Fibroblast of pulmonary artery (primary cell): Measurements from ENCODE around the gene COL2A1.

Source experiments
- DNase-seq: peaks from one replicate; pipeline ENCODE4 v3.0.0-alpha.2; 2010; ENCODE audit warnings: low read depth
- H3K4me3 ChIP-seq: replicated peaks from 2 replicates; pipeline ENCODE4 v1.5.1; 2011; ENCODE audit warnings: low read depth, mild to moderate bottlenecking, control low read depth, low read length, moderate library complexity
- TF ChIP-seq, protein P1 (sequence below): IDR thresholded peaks from 2 replicates; pipeline ENCODE4 v1.5.1; 2011; ENCODE audit warnings: mild to moderate bottlenecking, control low read depth, low read length, inconsistent platforms; ENCODE audit errors: missing control alignments

COL2A1 gene

DNA sequence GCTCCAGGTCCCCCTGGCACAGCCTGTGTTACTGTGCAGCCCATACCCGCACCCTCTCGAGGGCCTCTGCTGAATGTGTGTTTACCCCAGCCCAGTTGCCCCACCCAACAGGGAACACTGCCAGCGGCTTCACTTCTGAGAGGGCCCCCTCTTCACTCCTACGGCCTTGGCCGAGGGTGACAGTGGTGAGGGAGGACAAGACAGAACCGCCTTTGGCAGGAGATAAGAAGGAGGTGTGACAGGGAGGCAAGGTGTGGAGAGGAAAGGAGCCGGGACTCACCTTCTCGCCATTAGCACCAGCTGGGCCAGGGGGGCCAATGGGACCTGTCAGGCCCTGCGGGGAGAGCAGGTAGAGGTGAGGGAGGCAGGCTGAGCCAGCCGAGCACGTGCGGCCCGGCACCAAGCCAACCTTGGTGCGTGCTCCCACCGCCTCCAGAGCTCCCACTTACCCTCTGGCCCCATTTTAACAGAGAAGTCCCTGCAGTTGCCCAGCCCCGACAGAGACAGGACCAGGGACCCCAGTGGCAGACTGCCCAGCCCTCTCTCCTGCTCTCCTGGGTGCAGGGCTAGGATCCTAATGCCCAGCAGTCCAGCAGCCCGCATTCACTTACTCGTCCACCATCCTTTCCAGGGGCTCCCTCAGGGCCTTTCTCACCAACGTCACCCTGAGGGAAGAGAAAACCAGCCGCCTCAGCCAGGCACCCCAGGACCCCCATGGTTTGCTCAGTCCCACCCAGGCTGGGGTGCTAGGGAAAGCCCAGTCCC, 22.6 kb downstream of the COL2A1 start:
- no peak for DNase-seq
- TF ChIP-seq, protein P1, sequence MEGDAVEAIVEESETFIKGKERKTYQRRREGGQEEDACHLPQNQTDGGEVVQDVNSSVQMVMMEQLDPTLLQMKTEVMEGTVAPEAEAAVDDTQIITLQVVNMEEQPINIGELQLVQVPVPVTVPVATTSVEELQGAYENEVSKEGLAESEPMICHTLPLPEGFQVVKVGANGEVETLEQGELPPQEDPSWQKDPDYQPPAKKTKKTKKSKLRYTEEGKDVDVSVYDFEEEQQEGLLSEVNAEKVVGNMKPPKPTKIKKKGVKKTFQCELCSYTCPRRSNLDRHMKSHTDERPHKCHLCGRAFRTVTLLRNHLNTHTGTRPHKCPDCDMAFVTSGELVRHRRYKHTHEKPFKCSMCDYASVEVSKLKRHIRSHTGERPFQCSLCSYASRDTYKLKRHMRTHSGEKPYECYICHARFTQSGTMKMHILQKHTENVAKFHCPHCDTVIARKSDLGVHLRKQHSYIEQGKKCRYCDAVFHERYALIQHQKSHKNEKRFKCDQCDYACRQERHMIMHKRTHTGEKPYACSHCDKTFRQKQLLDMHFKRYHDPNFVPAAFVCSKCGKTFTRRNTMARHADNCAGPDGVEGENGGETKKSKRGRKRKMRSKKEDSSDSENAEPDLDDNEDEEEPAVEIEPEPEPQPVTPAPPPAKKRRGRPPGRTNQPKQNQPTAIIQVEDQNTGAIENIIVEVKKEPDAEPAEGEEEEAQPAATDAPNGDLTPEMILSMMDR = no peak
- no peak overlapping the region for H3K4me3 ChIP-seq

DNA sequence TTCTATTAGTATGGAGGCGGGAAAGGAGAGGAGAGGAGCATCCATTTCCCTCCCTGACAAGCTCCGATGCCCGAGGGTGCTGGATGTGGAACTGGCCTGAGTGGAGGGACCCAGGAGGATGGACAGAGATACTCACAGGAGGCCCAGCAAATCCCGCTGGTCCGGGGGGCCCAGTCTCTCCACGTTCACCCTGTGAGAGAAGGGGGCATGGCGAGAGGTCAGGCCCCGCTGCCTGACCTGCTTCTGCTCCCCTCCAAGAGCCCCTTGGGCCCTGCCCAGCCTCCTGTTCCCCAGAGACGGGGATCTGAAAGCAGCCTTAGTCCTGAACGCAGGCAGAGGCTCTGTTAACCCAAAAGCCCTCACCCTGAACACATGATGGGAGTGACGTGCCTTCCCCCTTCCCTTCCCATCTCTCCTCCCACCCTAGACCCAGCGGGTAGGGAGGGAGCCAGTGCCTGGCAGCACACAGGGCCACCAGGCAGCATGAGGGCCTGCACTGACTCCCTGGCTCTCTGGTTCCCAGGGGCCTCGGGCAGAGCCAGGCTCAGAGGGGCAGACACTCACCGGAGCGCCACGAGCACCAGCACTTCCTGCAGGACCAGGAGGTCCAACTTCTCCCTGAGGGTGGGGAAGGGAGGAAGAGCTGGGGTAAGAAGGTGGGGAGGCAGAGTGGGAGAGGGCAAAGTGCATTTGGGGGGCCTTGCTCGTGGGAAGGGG, 23.3 kb downstream of the COL2A1 start:
- TF ChIP-seq, protein P1 = no peak

DNA sequence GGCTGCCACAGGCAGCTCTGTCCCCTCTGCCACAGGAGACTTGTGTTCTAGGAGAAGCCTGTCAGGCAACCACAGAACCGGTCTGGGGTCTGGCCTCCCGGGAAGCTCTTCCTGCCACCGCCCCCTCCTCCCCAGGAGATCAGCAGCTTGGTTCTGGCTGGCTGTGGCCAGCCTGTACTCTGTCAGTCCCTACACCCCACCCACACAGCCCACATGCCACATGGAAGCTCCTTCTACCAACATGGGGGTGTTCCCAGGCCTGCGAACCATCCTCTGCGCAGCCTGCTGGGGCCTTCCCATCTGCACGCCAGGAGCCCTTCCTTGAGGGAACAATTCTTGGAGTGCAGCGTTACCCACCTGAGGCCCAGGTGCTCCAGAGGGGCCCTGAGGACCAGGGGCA, 24.1 kb downstream of the COL2A1 start:
- TF ChIP-seq, protein P1 = no peak
- DNase-seq = no peak
- H3K4me3 ChIP-seq = no peak overlapping the region

More for the DNA sequence above, 23.3 kb downstream of the COL2A1 start:
- H3K4me3 ChIP-seq = no peak overlapping the region
- DNase-seq = no peak

DNA sequence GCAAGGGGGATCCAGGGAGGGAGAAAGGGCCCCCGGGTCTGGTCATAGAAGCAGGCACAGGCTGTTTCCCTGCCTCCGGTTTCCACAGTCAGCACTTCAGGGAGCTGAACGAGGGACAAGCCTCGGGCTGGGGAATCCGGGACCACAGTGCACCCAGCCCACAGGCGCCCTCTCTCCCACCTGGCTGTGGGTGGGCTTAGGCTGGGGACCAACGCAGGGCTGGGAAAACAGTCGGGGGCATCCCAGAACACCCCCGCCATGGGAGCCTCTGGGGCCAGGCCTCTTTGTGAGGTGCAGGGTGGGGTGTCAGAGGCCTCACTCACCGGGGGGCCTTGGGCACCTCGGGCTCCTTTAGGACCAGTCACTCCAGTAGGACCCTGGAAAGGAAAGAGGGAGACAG, 24.6 kb downstream of the COL2A1 start:
- H3K4me3 ChIP-seq = no peak overlapping the region
- no peak for DNase-seq
- TF ChIP-seq, protein P1 = no peak

DNA sequence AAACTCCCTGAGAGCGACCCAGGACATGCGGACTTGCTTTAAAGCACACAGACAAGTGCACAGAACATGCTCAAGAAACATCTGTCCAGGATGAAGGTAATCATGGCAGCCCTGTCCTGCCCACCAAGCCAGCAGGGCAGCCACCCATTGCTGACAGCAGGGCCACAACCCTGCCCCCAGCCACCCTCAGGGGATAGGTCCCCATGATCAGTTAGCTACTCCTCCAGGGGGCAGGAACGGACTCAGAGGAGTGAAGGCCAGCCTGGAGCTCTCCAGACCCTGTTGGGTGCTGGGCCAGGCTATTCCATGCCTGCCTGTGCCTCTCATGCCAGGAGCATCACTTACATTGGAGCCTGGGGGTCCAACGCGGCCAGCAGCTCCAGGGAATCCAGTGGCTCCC, 25.1 kb downstream of the COL2A1 start:
- no peak overlapping the region for H3K4me3 ChIP-seq
- no peak for DNase-seq
- TF ChIP-seq, protein P1 = no peak

DNA sequence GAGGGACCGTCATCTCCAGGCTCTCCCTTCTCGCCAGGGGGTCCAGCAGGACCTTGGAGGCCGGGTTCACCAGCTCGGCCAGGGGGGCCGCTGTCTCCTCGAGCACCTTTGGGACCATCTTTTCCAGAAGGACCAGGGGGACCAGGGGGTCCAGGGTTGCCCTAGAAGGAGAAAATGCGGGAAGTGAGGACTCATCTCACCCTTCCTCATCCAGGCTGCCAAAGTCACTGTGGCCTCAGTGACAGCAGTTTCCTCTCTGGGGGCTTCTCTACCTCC, 25.7 kb downstream of the COL2A1 start:
- DNase-seq = no peak
- TF ChIP-seq, protein P1 = no peak
- no peak overlapping the region for H3K4me3 ChIP-seq
